Inflammatory macrophage (primary cell): Measurements from ENCODE around the gene RNF224.
A peak's percentile ranks its signal among the peaks of the same experiment; 100 is the strongest.
"Not testable (repeated sequence)": the region's sequence is repeated elsewhere in the genome, so short reads cannot be mapped to it uniquely, and the experiment has no call there.

Experiments used
- DNase-seq, 2 donors: peaks; one replicate each; pipeline ENCODE4 v3.0.0-alpha.2; 2020 to 2022

The RNF224 gene

GRCh38 chr9:137228506-137228967, 1.2 kb downstream of the RNF224 start:
- no peak for DNase-seq

GRCh38 chr9:137228968-137229896, 1.9 kb downstream of the RNF224 start:
- no peak for DNase-seq

GRCh38 chr9:137229903-137230704, 2.8 kb downstream of the RNF224 start:
- no peak for DNase-seq

GRCh38 chr9:137230705-137231371, 3.5 kb downstream of the RNF224 start, which contains the start of gene SLC34A3:
Gene SLC34A3 (plus strand): TSS chr9:137230901. CDS start chr9:137231703, 802 bp downstream.
- no peak for DNase-seq

- DNase-seq, result no peak
These were observed 4.2 kb downstream of the RNF224 start for GRCh38 chr9:137231372-137232039.

GRCh38 chr9:137232101-137232500, 4.8 kb downstream of the RNF224 start:
- DNase-seq, result no peak

GRCh38 chr9:137232510-137232909, 5.2 kb downstream of the RNF224 start:
- DNase-seq, result no peak

GRCh38 chr9:137233143-137233980, 6.1 kb downstream of the RNF224 start:
- DNase-seq, result no peak

GRCh38 chr9:137234055-137234697, 6.9 kb downstream of the RNF224 start:
- no peak for DNase-seq

- no peak for DNase-seq
These were observed 7.6 kb downstream of the RNF224 start for GRCh38 chr9:137234758-137235423.

- DNase-seq, result no peak
These were observed 8.3 kb downstream of the RNF224 start for GRCh38 chr9:137235424-137236237.

- DNase-seq, result peak; percentile 77 to 85
These were observed 9.1 kb downstream of the RNF224 start for GRCh38 chr9:137236238-137236935.

- no peak for DNase-seq
These were observed 9.7 kb downstream of the RNF224 start for GRCh38 chr9:137236936-137237421.

- no peak for DNase-seq
These were observed 10.7 kb downstream of the RNF224 start for GRCh38 chr9:137237759-137238726.

- not testable (repeated sequence) for DNase-seq
These were observed 12.4 kb downstream of the RNF224 start for GRCh38 chr9:137239541-137240200.

GRCh38 chr9:137240318-137240840, 13.1 kb downstream of the RNF224 start:
- peak; percentile 74 to 76 for DNase-seq
